ENCODE results near the gene PDZK1. TPM values are rescaled to one million over a fixed set of nuclear protein-coding genes. Genes with fewer than 3 reads are reported as not detected.

The PDZK1 gene
- total and polyA plus RNA-seq, 2 donors (not counting 3 experiments of a cell fraction or from before 2014, with no cell fraction given) = 0.03 to 0.58 TPM

DNA sequence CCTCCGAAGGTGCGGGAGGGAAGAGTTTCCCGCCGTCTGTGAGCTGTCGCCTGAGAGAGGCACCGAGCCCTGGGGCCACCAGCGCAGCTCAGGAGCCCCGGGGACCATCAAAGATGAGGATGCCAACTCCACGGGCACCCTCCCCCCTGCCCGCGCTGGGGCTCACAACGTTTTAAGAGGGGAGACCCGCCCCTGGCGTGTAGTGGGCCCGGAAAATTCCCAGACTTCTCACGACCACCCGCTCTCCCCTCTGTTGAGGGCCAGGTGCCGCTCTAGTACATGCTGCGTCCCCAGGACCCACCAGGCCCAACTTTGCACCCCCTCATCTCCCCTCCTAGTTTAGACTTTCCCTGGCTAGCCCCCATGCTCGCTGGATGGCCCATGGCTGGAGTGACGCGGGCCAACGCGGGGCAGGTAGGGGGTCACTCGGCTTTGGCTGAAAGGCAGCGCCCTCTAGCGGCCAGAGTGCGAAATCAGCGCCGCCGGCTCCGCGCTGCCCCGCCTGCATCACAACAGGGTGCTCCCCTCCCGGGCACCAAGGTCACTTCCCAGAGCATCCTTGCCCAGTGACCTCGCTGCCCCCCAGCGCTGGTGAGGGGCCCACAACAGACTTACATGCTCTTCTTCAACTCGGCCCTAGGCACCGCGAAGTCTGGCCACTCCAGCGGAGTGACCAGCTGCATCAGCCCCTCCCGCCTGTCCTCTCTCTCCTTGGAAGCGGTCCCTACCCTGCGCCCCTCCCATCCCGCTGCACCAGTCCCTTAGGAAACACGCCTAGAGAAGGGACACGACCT is 13.9 kb upstream of the PDZK1 start:
- H3K4me3 ChIP-seq (replicated peaks in 1 of 3; ENCODE audit: insufficient read depth in 1 of 3, low read depth in 1 of 3, low read length in 3 of 3) = peak overlapping the region in 2 of 3 experiments; percentile 29 to 30
- H2AFZ ChIP-seq (ENCODE audit: low read depth, low read length) = peak overlapping the region; percentile 87
- intact Hi-C loops (cut with micrococcal nuclease) (loop anchor here (2.0 kb wide), 3 partner anchors 104 to 292 kb away; partner anchors contain the start of genes POLR3C and RNF115), dilution Hi-C loops (cut with MboI; ENCODE audit: extremely low pct_ligation_motif_present, low sequenced_read_pairs) (no loop called here)
- H3K27me3 ChIP-seq (ENCODE audit: control insufficient read depth in 2 of 2, insufficient read depth in 2 of 2, low read length in 2 of 2) = peaks cover 0 to 4% of the 10 kb centered on the region in 2 experiments
- peak overlapping the region; percentile 40 for H3K4me2 ChIP-seq (ENCODE audit: insufficient read depth, low read length)
- peak; percentile 91 to 94 for TF ChIP-seq CTCF (IDR thresholded peaks at IDR 0.05; ENCODE audit: extremely low read depth in 1 of 2, insufficient read depth in 1 of 2, low read depth in 1 of 2, low read length in 2 of 2)
- no peak for TF ChIP-seq EZH2 (IDR thresholded peaks at IDR 0.05; ENCODE audit: borderline replicate concordance, low read depth, low read length, severe bottlenecking)
- H3K36me3 ChIP-seq (ENCODE audit: control insufficient read depth in 2 of 2, extremely low read depth in 1 of 2, insufficient read depth in 2 of 2, low read length in 2 of 2) = no peaks in the 10 kb centered on the region
- no peaks in the 10 kb centered on the region for H4K20me1 ChIP-seq (replicated peaks; ENCODE audit: control insufficient read depth, extremely low read depth, insufficient read depth, low read length)
- no peaks in the 10 kb centered on the region for H3K9me3 ChIP-seq (replicated peaks; ENCODE audit: control insufficient read depth, insufficient read depth, low read length)
- DNase-seq (ENCODE audit: low read depth, low spot score) = peak; percentile 41
- CTCF ChIA-PET = interaction anchor here (0.7 to 2.6 kb wide), 28 partner anchors 8 to 297 kb away, joined by 3 to 15 read pairs (median 5); partner anchors contain the start of genes PDZK1, POLR3C and RNF115
- H3K9me1 ChIP-seq (replicated peaks; ENCODE audit: control insufficient read depth, extremely low read depth, insufficient read depth, low read length) = no peaks in the 10 kb centered on the region
- no peaks in the 10 kb centered on the region for H3K79me2 ChIP-seq (ENCODE audit: control insufficient read depth, insufficient read depth, low read length)
- FAIRE-seq = peak; percentile 77
- BruUV-seq (replicated peaks) = no TSS peak
- H3K4me1 ChIP-seq (ENCODE audit: control insufficient read depth, extremely low read depth, insufficient read depth, low read length) = peaks cover 9% of the 10 kb centered on the region
- POLR2A ChIA-PET = no interaction called here
- peak overlapping the region; percentile 21 for H3K9ac ChIP-seq (replicated peaks; ENCODE audit: extremely low read depth, insufficient read depth, low read length)
- no peak overlapping the region for H3K27ac ChIP-seq (ENCODE audit: insufficient read depth, low read depth, low read length)

GRCh38 chr1:145720556-145720877 is 13.3 kb upstream of the PDZK1 start:
- Histone ChIP-seq H3K4me2 (ENCODE audit: insufficient read depth, low read length) (peak overlapping the region; percentile 40), H3K9ac (replicated peaks; ENCODE audit: extremely low read depth, insufficient read depth, low read length) (no peak overlapping the region), H2AFZ (ENCODE audit: low read depth, low read length) (peak overlapping the region; percentile 87), H3K79me2 (ENCODE audit: control insufficient read depth, insufficient read depth, low read length) (no peaks in the 10 kb centered on the region), H3K27me3 (ENCODE audit: control insufficient read depth in 2 of 2, insufficient read depth in 2 of 2, low read length in 2 of 2) (peaks cover 0 to 4% of the 10 kb centered on the region in 2 experiments), H3K9me3 (replicated peaks; ENCODE audit: control insufficient read depth, insufficient read depth, low read length) (no peaks in the 10 kb centered on the region), H3K36me3 (ENCODE audit: control insufficient read depth in 2 of 2, extremely low read depth in 1 of 2, insufficient read depth in 2 of 2, low read length in 2 of 2) (no peaks in the 10 kb centered on the region), H3K4me3 (replicated peaks in 1 of 3; ENCODE audit: insufficient read depth in 1 of 3, low read depth in 1 of 3, low read length in 3 of 3) (no peak overlapping the region), H4K20me1 (replicated peaks; ENCODE audit: control insufficient read depth, extremely low read depth, insufficient read depth, low read length) (no peaks in the 10 kb centered on the region), H3K4me1 (ENCODE audit: control insufficient read depth, extremely low read depth, insufficient read depth, low read length) (peaks cover 9% of the 10 kb centered on the region), H3K27ac (ENCODE audit: insufficient read depth, low read depth, low read length) (no peak overlapping the region), H3K9me1 (replicated peaks; ENCODE audit: control insufficient read depth, extremely low read depth, insufficient read depth, low read length) (no peaks in the 10 kb centered on the region)
- CTCF ChIA-PET = interaction anchor here (0.7 to 2.6 kb wide), 23 partner anchors 9 to 298 kb away, joined by 3 to 15 read pairs (median 5); partner anchors contain the start of gene PDZK1
- no peak for TF ChIP-seq POLR2AphosphoS5 (IDR thresholded peaks at IDR 0.05; ENCODE audit: insufficient read depth, low read depth, low read length)
- no peak for TF ChIP-seq MAX (IDR thresholded peaks at IDR 0.05; ENCODE audit: insufficient read depth, insufficient read length)
- no peak for TF ChIP-seq JUN (IDR thresholded peaks at IDR 0.05; ENCODE audit: borderline replicate concordance, insufficient read depth, insufficient read length, low read depth)
- no peak for TF ChIP-seq MYC (IDR thresholded peaks at IDR 0.05; ENCODE audit: low read depth, low read length)
- no peak for TF ChIP-seq EZH2 (IDR thresholded peaks at IDR 0.05; ENCODE audit: borderline replicate concordance, low read depth, low read length, severe bottlenecking)
- TF ChIP-seq FOS (IDR thresholded peaks at IDR 0.05; ENCODE audit: borderline replicate concordance, insufficient read depth, low read length) = no peak
- TF ChIP-seq GATA2 (IDR thresholded peaks at IDR 0.05; ENCODE audit: insufficient read depth, insufficient read length, low read depth, low read length) = no peak
- no peak for TF ChIP-seq POLR2A (IDR thresholded peaks at IDR 0.05; ENCODE audit: low read depth, low read length)
- no peak for TF ChIP-seq CTCF (IDR thresholded peaks at IDR 0.05; ENCODE audit: extremely low read depth in 1 of 2, insufficient read depth in 1 of 2, low read depth in 1 of 2, low read length in 2 of 2)
- no TSS peak for BruUV-seq (replicated peaks)
- FAIRE-seq (no peak), DNase-seq (ENCODE audit: low read depth, low spot score) (peak; percentile 11)
- POLR2A ChIA-PET = no interaction called here
- intact Hi-C loops (cut with micrococcal nuclease) = loop anchor here (2.0 kb wide), 3 partner anchors 104 to 292 kb away; partner anchors contain the start of genes POLR3C and RNF115
- dilution Hi-C loops (cut with MboI; ENCODE audit: extremely low pct_ligation_motif_present, low sequenced_read_pairs) = no loop called here

Measured in endothelial cell of umbilical vein (primary cell).